Breast epithelium (tissue), 3 donors: ENCODE results near the gene CEP250.

Experiments
- CTCF ChIP-seq, 3 donors: fragments of 450-650 bp; IDR thresholded peaks; one replicate each; pipeline ENCODE4 v1.5.1; 2016 to 2017; ENCODE audit warnings: antibody characterized with exemption in 3 of 3, mild to moderate bottlenecking in 3 of 3, moderate library complexity in 3 of 3
- POLR2A ChIP-seq: fragments of 450-650 bp; IDR thresholded peaks from one replicate; pipeline ENCODE4 v1.6.1; 2016; ENCODE audit warnings: antibody characterized with exemption, mild to moderate bottlenecking, moderate library complexity
- POLR2AphosphoS5 ChIP-seq, 3 donors: sonication (generic); formaldehyde crosslinking; IDR thresholded peaks; one replicate each; pipeline ENCODE4 v1.6.1; 2017; ENCODE audit warnings: antibody characterized with exemption in 3 of 3

GRCh38 chr20:35461620-35462019 lies 6.2 kb downstream of the CEP250 start:
- TF ChIP-seq POLR2A = no peak
- TF ChIP-seq CTCF (IDR thresholded peaks at IDR 0.05) = no peak
- no peak for TF ChIP-seq POLR2AphosphoS5 (IDR thresholded peaks at IDR 0.05)
